Measurements from ENCODE around the gene FIBP.

The FIBP gene

DNA sequence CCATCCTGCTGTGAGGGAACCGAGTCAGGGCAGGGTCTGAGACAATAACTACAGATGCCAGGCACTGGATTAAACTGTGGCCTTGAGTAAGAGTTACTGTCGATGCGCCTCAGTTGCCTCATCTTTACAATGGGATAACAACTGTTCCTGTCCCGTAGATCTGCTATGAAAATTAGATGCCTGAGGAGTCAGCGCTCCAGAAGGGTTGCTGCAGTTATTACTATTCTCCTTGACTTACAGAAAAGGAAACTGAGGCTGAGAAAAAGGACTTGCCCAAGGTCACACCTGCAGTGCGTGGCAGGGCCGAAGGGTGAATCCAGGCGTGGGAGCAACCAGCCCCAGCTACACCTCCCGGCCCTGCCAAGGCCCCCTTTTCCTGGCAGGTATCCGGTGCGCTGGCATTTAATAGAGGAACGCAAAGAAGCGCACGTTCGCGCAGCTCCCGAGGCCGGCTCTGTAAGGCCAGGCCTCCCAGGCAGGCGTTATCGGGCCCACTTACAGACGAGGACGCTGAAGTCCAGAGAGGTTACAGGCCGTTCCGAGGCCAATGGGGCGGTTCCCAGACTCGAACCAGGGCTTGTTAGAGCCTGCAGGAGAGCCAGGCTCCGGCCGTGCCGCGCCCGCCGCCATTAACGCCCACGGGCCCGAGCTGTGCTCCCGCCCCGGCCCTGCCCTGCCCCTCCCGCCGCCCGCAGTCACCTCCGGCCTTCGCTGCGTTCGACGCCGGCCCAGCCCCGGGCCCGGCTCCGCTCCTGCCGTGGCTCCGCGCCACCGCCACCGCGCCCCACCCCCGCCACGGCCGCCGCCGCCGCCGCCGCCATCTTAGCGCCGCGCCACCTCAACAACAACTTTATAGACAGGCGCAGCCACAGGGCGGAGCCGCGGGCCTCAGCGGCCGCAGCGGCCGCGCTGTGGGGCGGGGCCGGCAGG is 30.2 kb upstream of the FIBP start, which contains the start of gene C11orf68:
TSS of gene C11orf68 (minus strand) at position 852 of the 930 bp plus-strand sequence. CDS start at position 821, 31 bp downstream.
- DNase-seq (ENCODE audit: low spot score), result no peak
- TF ChIP-seq, protein P1, sequence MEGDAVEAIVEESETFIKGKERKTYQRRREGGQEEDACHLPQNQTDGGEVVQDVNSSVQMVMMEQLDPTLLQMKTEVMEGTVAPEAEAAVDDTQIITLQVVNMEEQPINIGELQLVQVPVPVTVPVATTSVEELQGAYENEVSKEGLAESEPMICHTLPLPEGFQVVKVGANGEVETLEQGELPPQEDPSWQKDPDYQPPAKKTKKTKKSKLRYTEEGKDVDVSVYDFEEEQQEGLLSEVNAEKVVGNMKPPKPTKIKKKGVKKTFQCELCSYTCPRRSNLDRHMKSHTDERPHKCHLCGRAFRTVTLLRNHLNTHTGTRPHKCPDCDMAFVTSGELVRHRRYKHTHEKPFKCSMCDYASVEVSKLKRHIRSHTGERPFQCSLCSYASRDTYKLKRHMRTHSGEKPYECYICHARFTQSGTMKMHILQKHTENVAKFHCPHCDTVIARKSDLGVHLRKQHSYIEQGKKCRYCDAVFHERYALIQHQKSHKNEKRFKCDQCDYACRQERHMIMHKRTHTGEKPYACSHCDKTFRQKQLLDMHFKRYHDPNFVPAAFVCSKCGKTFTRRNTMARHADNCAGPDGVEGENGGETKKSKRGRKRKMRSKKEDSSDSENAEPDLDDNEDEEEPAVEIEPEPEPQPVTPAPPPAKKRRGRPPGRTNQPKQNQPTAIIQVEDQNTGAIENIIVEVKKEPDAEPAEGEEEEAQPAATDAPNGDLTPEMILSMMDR (IDR thresholded peaks at IDR 0.05; ENCODE audit: extremely low read depth, missing control alignments), result no peak

DNA sequence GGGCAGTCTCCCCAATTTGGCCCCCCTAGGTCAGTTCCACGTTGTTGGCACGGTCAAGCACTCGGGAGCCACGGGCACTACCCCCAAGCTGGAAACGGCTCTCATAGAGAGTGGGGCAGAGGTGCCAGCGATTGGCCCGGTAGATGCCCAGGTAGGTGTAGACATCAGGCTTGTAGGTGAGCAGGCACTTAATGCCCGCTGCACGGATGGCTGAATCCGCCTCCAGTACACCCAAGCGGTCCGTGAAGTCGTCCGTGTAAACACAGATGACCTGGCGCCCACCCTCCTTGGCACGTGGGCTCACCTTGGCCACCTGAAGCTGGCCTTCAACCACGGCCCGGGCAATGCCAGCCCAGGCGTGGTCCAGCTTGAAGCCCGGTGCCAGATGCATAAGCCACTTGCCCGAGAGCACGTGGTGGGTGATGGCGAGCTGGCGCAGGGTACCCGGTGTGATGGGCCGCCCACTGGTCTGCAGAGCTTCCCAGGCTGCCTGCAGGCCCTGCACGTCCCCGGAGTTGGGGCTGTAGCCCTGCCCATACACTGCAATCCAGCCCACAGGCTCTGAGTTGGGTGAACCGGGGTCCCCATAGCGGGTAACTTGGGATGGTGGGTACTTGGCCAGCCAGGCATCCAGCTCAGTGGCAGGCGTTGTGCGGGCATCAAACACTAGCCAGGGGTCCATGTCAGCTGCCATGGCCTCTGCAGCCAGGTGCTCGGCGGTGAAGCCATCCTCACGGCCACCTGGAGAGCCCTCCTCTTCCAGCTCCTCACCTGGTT is 29.4 kb upstream of the FIBP start:
- TF ChIP-seq, protein P1 (IDR thresholded peaks at IDR 0.05; ENCODE audit: extremely low read depth, missing control alignments), result no peak
- DNase-seq (ENCODE audit: low spot score), result no peak

DNA sequence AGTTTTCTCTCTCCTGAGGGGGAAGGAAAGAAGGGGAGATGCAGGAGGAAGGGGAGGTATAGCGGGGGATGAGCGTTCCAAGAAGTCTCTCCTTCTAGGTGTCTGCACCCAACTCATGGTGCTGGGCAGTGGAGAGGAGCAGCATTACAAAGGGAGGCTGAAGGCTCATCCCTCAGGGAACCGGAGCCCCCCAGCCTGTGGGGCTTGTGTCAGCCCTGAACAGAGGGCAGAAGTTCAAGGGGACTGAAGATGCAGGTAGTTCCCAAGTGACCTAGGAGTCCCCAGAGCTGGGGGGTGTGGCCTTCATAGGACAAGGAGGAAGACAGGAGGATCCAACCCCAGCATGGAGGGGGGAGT is 28.8 kb upstream of the FIBP start:
- DNase-seq (ENCODE audit: low spot score), result no peak

DNA sequence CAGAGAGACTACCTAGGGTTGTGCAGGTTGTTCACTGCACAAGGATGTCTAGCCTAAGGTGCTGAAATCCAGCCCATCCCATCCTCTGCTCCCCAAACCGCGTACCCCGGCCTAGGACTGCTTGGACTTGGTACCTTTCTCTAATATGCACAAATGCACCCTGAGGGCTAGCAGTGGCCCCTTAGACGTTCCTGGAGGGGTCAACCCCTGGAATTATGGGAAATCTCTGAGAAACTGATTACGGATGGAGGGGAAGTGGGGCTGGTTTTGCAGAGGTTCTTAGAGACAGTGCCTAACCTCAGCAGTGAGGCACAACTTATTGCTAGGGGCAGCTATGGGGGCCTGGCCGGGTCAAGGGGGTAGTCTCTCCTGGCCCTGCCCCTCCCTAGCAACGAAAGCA is 28.1 kb upstream of the FIBP start:
- no peak for DNase-seq (ENCODE audit: low spot score)
- TF ChIP-seq, protein P1 (IDR thresholded peaks at IDR 0.05; ENCODE audit: extremely low read depth, missing control alignments), result no peak

More for the DNA sequence above, 28.8 kb upstream of the FIBP start:
- TF ChIP-seq, protein P1 (IDR thresholded peaks at IDR 0.05; ENCODE audit: extremely low read depth, missing control alignments), result no peak

DNA sequence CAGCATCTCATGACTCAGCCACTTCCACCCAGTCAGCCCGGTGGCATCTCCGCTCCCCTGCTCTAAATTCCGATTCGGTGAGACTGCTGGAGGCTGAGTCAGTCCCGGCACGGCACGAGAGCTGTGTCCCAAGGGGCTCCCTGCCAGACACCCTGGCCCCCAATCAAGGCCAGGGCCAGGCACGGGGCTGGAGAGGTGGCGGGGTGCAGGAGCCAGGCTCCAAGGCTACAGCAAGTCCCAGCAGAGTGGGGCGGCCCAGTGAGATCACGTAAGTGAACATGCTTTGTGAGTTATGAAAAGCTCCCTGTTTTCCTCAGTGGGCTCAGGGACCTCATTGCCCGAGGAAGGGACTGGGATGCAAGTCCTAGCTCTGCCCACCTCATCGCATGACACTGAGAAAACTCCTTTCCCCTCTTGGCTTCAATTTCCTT is 27.6 kb upstream of the FIBP start:
- TF ChIP-seq, protein P1 (IDR thresholded peaks at IDR 0.05; ENCODE audit: extremely low read depth, missing control alignments), result no peak
- DNase-seq (ENCODE audit: low spot score), result no peak

DNA sequence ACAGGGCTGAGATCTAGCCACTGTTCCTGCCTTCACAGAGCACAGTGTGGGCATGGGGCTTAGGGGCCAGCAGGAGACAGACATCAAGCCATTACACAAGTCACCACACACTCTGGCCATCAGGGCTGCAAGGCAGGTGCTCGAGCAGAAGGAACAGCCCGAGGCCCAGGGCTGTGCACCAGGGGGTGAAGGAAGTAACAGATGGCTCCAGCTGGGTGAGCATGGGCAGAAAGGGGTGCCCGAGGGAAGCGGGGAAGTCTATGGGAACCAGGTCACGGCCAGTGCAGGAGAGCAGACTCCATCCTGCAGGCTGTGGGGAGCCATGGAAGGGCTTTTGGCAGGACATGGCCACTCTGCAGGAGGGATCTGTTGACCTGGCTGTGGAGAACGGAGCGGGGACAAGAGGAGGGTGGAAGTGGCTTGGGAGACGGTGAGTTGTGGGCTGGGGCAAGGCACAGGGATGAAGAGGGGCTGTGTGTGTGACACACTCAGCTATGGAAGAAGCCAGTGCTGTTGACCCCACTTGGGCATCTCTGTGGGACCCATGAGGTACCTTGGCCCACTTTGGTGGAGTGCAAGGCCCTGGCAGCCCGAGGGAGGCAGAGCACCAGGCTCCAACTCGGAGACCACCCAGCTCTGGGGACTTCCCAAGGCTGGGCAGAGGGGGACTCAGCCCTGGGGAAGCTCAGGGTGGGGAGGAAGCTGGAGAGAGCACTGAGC is 27.0 kb upstream of the FIBP start:
- TF ChIP-seq, protein P1 (IDR thresholded peaks at IDR 0.05; ENCODE audit: extremely low read depth, missing control alignments), result no peak
- no peak for DNase-seq (ENCODE audit: low spot score)
